Measurements from ENCODE around the gene KRT82. TPM values are rescaled to one million over a fixed set of nuclear protein-coding genes. Genes with fewer than 3 reads are reported as not detected.
"Not testable (repeated sequence)": the region's sequence is repeated elsewhere in the genome, so short reads cannot be mapped to it uniquely, and the experiment has no call there.

Gene KRT82
- total and polyA plus RNA-seq, 4 donors: not detected

DNA sequence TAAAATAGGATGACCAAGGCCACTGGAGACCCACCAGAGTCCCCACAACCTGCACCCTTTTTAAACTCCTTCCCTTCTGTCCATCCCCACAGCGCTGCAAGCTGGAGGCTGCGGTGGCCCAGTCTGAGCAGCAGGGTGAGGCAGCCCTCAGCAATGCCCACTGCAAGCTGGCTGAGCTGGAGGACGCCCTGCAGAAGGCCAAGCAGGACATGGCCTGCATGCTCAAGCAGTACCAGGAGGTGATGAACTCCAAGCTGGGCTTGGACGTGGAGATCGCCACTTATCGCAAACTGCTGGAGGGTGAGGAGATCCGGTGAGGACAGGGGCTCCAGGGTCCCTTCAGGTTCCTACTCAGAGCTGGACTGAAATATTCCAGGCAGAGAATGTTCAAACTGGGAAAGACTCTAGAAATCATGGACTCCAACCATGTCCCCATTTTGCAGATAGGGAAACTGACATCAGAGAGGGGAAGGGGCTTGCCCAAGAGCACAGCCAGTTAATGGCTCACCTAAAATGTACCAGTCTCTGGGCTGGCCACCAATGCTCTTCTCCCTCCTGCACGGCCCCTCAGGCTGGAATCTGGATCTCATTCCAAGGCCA is 56.0 kb downstream of the KRT82 start:
- no peak for DNase-seq (ENCODE audit: low read depth in 4 of 6, low spot score in 6 of 6)
- Histone ChIP-seq H3K27me3 (ENCODE audit: control insufficient read depth, insufficient read depth, low read length) (no peaks in the 10 kb centered on the region), H3K9me3 (ENCODE audit: control insufficient read depth, insufficient read depth, low read length) (no peaks in the 10 kb centered on the region), H3K36me3 (ENCODE audit: control insufficient read depth, insufficient read depth, low read length) (no peaks in the 10 kb centered on the region), H3K27ac (ENCODE audit: low read depth, low read length) (no peak overlapping the region), H3K4me1 (ENCODE audit: control insufficient read depth, insufficient read depth, low read length) (peaks cover 23% of the 10 kb centered on the region), H3K4me3 (ENCODE audit: low read depth, low read length) (no peak overlapping the region)
- 90% methylated on average over 7 of the region's 8 CpGs for WGBS (ENCODE audit: insufficient coverage)

DNA sequence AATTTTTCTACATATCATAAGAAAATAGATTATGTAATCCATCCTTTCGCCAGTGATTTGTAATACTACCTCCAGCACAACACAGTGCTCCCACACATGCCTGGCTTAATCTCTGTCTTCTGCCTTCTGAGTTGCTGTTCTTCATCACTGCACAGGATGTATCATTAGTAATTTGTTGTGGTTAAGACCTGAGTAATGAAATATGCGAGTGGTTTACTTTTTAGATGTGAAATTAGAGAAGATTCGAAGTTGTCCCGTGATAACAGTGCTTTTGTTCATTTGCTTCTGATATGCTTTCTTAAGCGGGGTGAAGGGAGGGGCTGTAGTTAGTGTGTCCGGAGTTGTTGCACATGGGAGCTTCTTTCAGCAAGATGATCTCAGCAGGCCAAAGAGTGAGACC is 56.9 kb downstream of the KRT82 start:
- Histone ChIP-seq H3K4me3 (ENCODE audit: low read depth, low read length) (no peak overlapping the region), H3K27me3 (ENCODE audit: control insufficient read depth, insufficient read depth, low read length) (no peaks in the 10 kb centered on the region), H3K27ac (ENCODE audit: low read depth, low read length) (no peak overlapping the region), H3K4me1 (ENCODE audit: control insufficient read depth, insufficient read depth, low read length) (peaks cover 21% of the 10 kb centered on the region), H3K9me3 (ENCODE audit: control insufficient read depth, insufficient read depth, low read length) (no peaks in the 10 kb centered on the region), H3K36me3 (ENCODE audit: control insufficient read depth, insufficient read depth, low read length) (no peaks in the 10 kb centered on the region)
- WGBS (ENCODE audit: insufficient coverage): 69% methylated on average over 5 of the region's 6 CpGs
- peak in 1 of 6 donors; percentile 51 for DNase-seq (ENCODE audit: low read depth in 4 of 6, low spot score in 6 of 6)

GRCh38 chr12:52347551-52348510 is 58.3 kb downstream of the KRT82 start:
- 67% methylated on average over 12 of the region's 16 CpGs for WGBS (ENCODE audit: insufficient coverage)
- no peaks in the 10 kb centered on the region for H3K27me3 ChIP-seq (ENCODE audit: control insufficient read depth, insufficient read depth, low read length)
- no peaks in the 10 kb centered on the region for H3K36me3 ChIP-seq (ENCODE audit: control insufficient read depth, insufficient read depth, low read length)
- no peak for DNase-seq (ENCODE audit: low read depth in 4 of 6, low spot score in 6 of 6)
- peaks cover 15% of the 10 kb centered on the region for H3K4me1 ChIP-seq (ENCODE audit: control insufficient read depth, insufficient read depth, low read length)
- no peak overlapping the region for H3K27ac ChIP-seq (ENCODE audit: low read depth, low read length)
- H3K4me3 ChIP-seq (ENCODE audit: low read depth, low read length): no peak overlapping the region
- no peaks in the 10 kb centered on the region for H3K9me3 ChIP-seq (ENCODE audit: control insufficient read depth, insufficient read depth, low read length)

- 100% methylated on average over 1 of the region's 9 CpGs for WGBS (ENCODE audit: insufficient coverage)
Measured at GRCh38 chr12:52347016-52347415, 59.1 kb downstream of the KRT82 start.

DNA sequence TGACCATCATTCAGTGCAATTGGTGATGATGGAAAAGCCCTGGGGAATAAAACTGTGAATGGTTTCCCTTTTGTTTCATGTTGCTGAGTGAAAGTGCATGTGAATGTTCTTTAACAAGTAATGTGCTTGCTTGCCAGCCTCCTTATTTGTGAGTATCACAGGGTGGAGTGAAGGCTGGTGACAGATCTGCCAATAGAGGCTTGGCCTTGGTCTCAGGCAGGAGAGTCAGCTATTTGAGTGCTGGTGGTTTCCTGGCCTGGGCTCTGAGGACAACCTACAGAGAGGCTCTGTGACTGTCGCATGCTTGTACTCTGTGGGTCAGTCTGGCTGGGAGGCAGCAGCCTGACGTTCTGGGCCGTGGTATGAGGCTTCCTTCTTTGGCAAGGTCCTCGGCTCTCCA is 59.5 kb downstream of the KRT82 start:
- peak in 1 of 6 donors; percentile 69 for DNase-seq (ENCODE audit: low read depth in 4 of 6, low spot score in 6 of 6)
- WGBS (ENCODE audit: insufficient coverage): 16% methylated on average over 3 of the region's 4 CpGs

More at GRCh38 chr12:52347016-52347415, 59.1 kb downstream of the KRT82 start:
- Histone ChIP-seq H3K36me3 (ENCODE audit: control insufficient read depth, insufficient read depth, low read length) (no peaks in the 10 kb centered on the region), H3K4me3 (ENCODE audit: low read depth, low read length) (no peak overlapping the region), H3K9me3 (ENCODE audit: control insufficient read depth, insufficient read depth, low read length) (no peaks in the 10 kb centered on the region), H3K27me3 (ENCODE audit: control insufficient read depth, insufficient read depth, low read length) (no peaks in the 10 kb centered on the region), H3K4me1 (ENCODE audit: control insufficient read depth, insufficient read depth, low read length) (peaks cover 15% of the 10 kb centered on the region), H3K27ac (ENCODE audit: low read depth, low read length) (no peak overlapping the region)
- no peak for DNase-seq (ENCODE audit: low read depth in 4 of 6, low spot score in 6 of 6)

DNA sequence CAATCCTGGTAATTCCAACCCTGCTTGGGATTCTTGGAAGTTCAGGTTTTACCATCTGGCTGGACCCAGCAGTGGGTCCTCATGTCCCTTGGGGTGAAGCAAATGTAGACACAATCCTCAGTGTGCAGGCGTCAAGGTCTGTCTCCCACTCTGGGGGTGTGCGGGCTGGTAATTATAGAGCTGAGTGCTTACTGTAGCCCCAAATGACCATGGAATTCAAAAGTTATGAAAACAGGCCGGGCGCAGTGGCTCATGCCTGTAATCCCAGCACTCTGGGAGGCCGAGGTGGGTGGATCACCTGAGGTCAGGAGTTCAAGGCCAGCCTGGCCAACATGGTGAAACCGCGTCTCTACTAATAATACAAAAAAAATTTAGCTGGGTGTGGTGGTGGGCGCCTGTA is 61.1 kb downstream of the KRT82 start:
- not testable (repeated sequence) for H3K36me3 ChIP-seq (ENCODE audit: control insufficient read depth, insufficient read depth, low read length); H3K4me1 ChIP-seq (ENCODE audit: control insufficient read depth, insufficient read depth, low read length); H3K27me3 ChIP-seq (ENCODE audit: control insufficient read depth, insufficient read depth, low read length); H3K9me3 ChIP-seq (ENCODE audit: control insufficient read depth, insufficient read depth, low read length); H3K27ac ChIP-seq (ENCODE audit: low read depth, low read length); DNase-seq (ENCODE audit: low read depth in 4 of 6, low spot score in 6 of 6); H3K4me3 ChIP-seq (ENCODE audit: low read depth, low read length)
- WGBS (ENCODE audit: insufficient coverage): 100% methylated on average over 2 of the region's 8 CpGs

More for the DNA sequence above, 59.5 kb downstream of the KRT82 start:
- Histone ChIP-seq H3K4me1 (ENCODE audit: control insufficient read depth, insufficient read depth, low read length) (peaks cover 13% of the 10 kb centered on the region), H3K9me3 (ENCODE audit: control insufficient read depth, insufficient read depth, low read length) (no peaks in the 10 kb centered on the region), H3K27ac (ENCODE audit: low read depth, low read length) (no peak overlapping the region), H3K4me3 (ENCODE audit: low read depth, low read length) (no peak overlapping the region), H3K27me3 (ENCODE audit: control insufficient read depth, insufficient read depth, low read length) (no peaks in the 10 kb centered on the region), H3K36me3 (ENCODE audit: control insufficient read depth, insufficient read depth, low read length) (no peaks in the 10 kb centered on the region)

DNA sequence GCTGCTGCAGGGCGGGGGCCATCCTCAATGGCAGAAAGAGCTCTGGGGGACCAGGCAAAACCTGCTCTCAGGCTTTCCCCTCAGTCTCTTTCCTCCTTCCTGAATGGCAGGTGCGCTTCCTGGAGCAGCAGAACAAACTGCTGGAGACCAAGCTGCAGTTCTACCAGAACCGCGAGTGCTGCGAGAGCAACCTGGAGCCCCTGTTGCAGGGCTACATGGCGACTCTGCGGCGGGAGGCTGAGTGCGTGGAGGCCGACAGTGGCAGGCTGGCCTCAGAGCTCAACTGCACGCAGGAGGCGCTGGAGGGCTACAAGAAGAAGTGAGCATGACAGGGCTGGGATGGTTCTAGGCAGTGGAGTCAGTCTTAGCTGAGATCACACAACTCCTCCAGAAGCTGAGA is 62.0 kb downstream of the KRT82 start:
- H3K4me1 ChIP-seq (ENCODE audit: control insufficient read depth, insufficient read depth, low read length): peaks cover 7% of the 10 kb centered on the region
- DNase-seq (ENCODE audit: low read depth in 4 of 6, low spot score in 6 of 6): no peak
- WGBS (ENCODE audit: insufficient coverage): 94% methylated on average over 12 of the region's 12 CpGs

More for the DNA sequence above, 62.0 kb downstream of the KRT82 start:
- H3K4me3 ChIP-seq (ENCODE audit: low read depth, low read length): no peak overlapping the region
- H3K27ac ChIP-seq (ENCODE audit: low read depth, low read length): no peak overlapping the region
- no peaks in the 10 kb centered on the region for H3K27me3 ChIP-seq (ENCODE audit: control insufficient read depth, insufficient read depth, low read length)
- no peaks in the 10 kb centered on the region for H3K36me3 ChIP-seq (ENCODE audit: control insufficient read depth, insufficient read depth, low read length)
- H3K9me3 ChIP-seq (ENCODE audit: control insufficient read depth, insufficient read depth, low read length): no peaks in the 10 kb centered on the region

Other genes with a start within 250 kb of the KRT82 start
- not detected for gene KRT80, start 214.3 kb downstream of the KRT82 start, total RNA-seq
- gene KRT80, start 214.3 kb downstream of the KRT82 start, polyA plus RNA-seq (ENCODE audit: insufficient read length in 2 of 2): under 1 TPM in 1 of 2 donors, not detected in 1; 0.12 TPM
- gene KRT7, start 173.1 kb downstream of the KRT82 start, total RNA-seq: under 1 TPM in 1 of 2 donors, not detected in 1; 0.33 TPM
- gene KRT7, start 173.1 kb downstream of the KRT82 start, polyA plus RNA-seq (ENCODE audit: insufficient read length in 2 of 2): 1 to 10 TPM in 1 of 2 donors, under 1 TPM in 1; 0.63 to 1.2 TPM
- gene KRT86, start 131.7 kb downstream of the KRT82 start, total RNA-seq: under 1 TPM; 0.10 to 0.11 TPM
- under 1 TPM; 0.65 to 0.73 TPM for gene KRT86, start 131.7 kb downstream of the KRT82 start, polyA plus RNA-seq (ENCODE audit: insufficient read length in 2 of 2)
- gene KRT81, start 114.8 kb downstream of the KRT82 start, total RNA-seq: under 1 TPM in 1 of 2 donors, not detected in 1; 0.17 TPM
- under 1 TPM; 0.15 to 0.55 TPM for gene KRT81, start 114.8 kb downstream of the KRT82 start, polyA plus RNA-seq (ENCODE audit: insufficient read length in 2 of 2)
- not detected for gene KRT83, start 84.9 kb downstream of the KRT82 start, total RNA-seq
- gene KRT83, start 84.9 kb downstream of the KRT82 start, polyA plus RNA-seq (ENCODE audit: insufficient read length in 2 of 2): not detected
- gene KRT85, start 38.9 kb downstream of the KRT82 start, total RNA-seq: not detected
- gene KRT85, start 38.9 kb downstream of the KRT82 start, polyA plus RNA-seq (ENCODE audit: insufficient read length in 2 of 2): not detected
- gene KRT84, start 20.7 kb downstream of the KRT82 start, total RNA-seq: not detected
- gene KRT84, start 20.7 kb downstream of the KRT82 start, polyA plus RNA-seq (ENCODE audit: insufficient read length in 2 of 2): not detected
- gene KRT75, start 28.0 kb upstream of the KRT82 start, total RNA-seq: under 1 TPM in 1 of 2 donors, not detected in 1; 0.06 TPM
- gene KRT75, start 28.0 kb upstream of the KRT82 start, polyA plus RNA-seq (ENCODE audit: insufficient read length in 2 of 2): under 1 TPM in 1 of 2 donors, not detected in 1; 0.12 TPM
- gene KRT6B, start 45.8 kb upstream of the KRT82 start, total RNA-seq: not detected
- not detected for gene KRT6B, start 45.8 kb upstream of the KRT82 start, polyA plus RNA-seq (ENCODE audit: insufficient read length in 2 of 2)
- not detected for gene KRT6C, start 67.5 kb upstream of the KRT82 start, total RNA-seq
- not detected for gene KRT6C, start 67.5 kb upstream of the KRT82 start, polyA plus RNA-seq (ENCODE audit: insufficient read length in 2 of 2)
- not detected for gene KRT6A, start 86.9 kb upstream of the KRT82 start, total RNA-seq
- not detected for gene KRT6A, start 86.9 kb upstream of the KRT82 start, polyA plus RNA-seq (ENCODE audit: insufficient read length in 2 of 2)
- under 1 TPM in 1 of 2 donors, not detected in 1; 0.99 TPM for gene KRT5, start 114.1 kb upstream of the KRT82 start, total RNA-seq
- under 1 TPM; 0.27 to 0.68 TPM for gene KRT5, start 114.1 kb upstream of the KRT82 start, polyA plus RNA-seq (ENCODE audit: insufficient read length in 2 of 2)
- gene KRT71, start 146.8 kb upstream of the KRT82 start, total RNA-seq: under 1 TPM in 1 of 2 donors, not detected in 1; 0.06 TPM
- gene KRT71, start 146.8 kb upstream of the KRT82 start, polyA plus RNA-seq (ENCODE audit: insufficient read length in 2 of 2): under 1 TPM; 0.33 to 0.35 TPM
- gene KRT74, start 167.5 kb upstream of the KRT82 start, total RNA-seq: under 1 TPM in 1 of 2 donors, not detected in 1; 0.10 TPM
- under 1 TPM in 1 of 2 donors, not detected in 1; 0.20 TPM for gene KRT74, start 167.5 kb upstream of the KRT82 start, polyA plus RNA-seq (ENCODE audit: insufficient read length in 2 of 2)
- gene KRT72, start 195.1 kb upstream of the KRT82 start, total RNA-seq: under 1 TPM; 0.10 to 0.11 TPM
- under 1 TPM; 0.29 to 0.51 TPM for gene KRT72, start 195.1 kb upstream of the KRT82 start, polyA plus RNA-seq (ENCODE audit: insufficient read length in 2 of 2)
- under 1 TPM in 1 of 2 donors, not detected in 1; 0.10 TPM for gene KRT73, start 212.2 kb upstream of the KRT82 start, total RNA-seq
- under 1 TPM in 1 of 2 donors, not detected in 1; 0.33 TPM for gene KRT73, start 212.2 kb upstream of the KRT82 start, polyA plus RNA-seq (ENCODE audit: insufficient read length in 2 of 2)
- under 1 TPM in 1 of 2 donors, not detected in 1; 0.30 TPM for gene KRT2, start 245.9 kb upstream of the KRT82 start, total RNA-seq
- under 1 TPM; 0.18 to 0.25 TPM for gene KRT2, start 245.9 kb upstream of the KRT82 start, polyA plus RNA-seq (ENCODE audit: insufficient read length in 2 of 2)

Measured in spinal cord (tissue), 10 donors.